MM.1S (cell line): ENCODE measurements around the gene ADAMTS17.

Source experiments
- DNase-seq: peaks from one replicate; pipeline ENCODE4 v3.0.0-alpha.2; 2015
- H2AFZ ChIP-seq: fragments of 300-600 bp; sonication (generic); 2 replicates; pipeline ENCODE4 v1.6.0; 2016; ENCODE audit warnings: antibody characterized with exemption, low read length
- H3F3A ChIP-seq: fragments of 300-600 bp; sonication (generic); 2 replicates; pipeline ENCODE4 v1.6.1; 2016; ENCODE audit warnings: mild to moderate bottlenecking, antibody characterized with exemption, low read length, moderate library complexity, mixed read lengths; ENCODE audit not compliant: insufficient read depth
- H3K27ac ChIP-seq: fragments of 300-600 bp; sonication (generic); 2 replicates; pipeline ENCODE4 v1.5.1; 2016; ENCODE audit warnings: mild to moderate bottlenecking, low read length
- H3K27me3 ChIP-seq: fragments of 300-600 bp; sonication (generic); replicated peaks from 2 replicates; pipeline ENCODE4 v1.6.0; 2016; ENCODE audit warnings: low read length; ENCODE audit not compliant: insufficient read depth
- H3K36me3 ChIP-seq: fragments of 300-600 bp; sonication (generic); replicated peaks from 2 replicates; pipeline ENCODE4 v1.6.1; 2016; ENCODE audit warnings: mild to moderate bottlenecking, low read length, mixed read lengths; ENCODE audit not compliant: insufficient read depth
- H3K4me1 ChIP-seq: fragments of 300-600 bp; sonication (generic); 2 replicates; pipeline ENCODE4 v1.6.1; 2016; ENCODE audit warnings: low read length, mixed read lengths
- H3K4me2 ChIP-seq: fragments of 300-600 bp; sonication (generic); 2 replicates; pipeline ENCODE4 v1.6.0; 2016; ENCODE audit warnings: low read depth, low read length
- H3K4me3 ChIP-seq: fragments of 300-600 bp; sonication (generic); 2 replicates; pipeline ENCODE4 v1.5.1; 2016; ENCODE audit warnings: low read length, mixed read lengths
- H3K79me2 ChIP-seq: fragments of 300-600 bp; sonication (generic); 2 replicates; pipeline ENCODE4 v1.6.1; 2016; ENCODE audit warnings: mixed run types, low read length, mixed read lengths
- H3K9ac ChIP-seq: fragments of 300-600 bp; sonication (generic); 2 replicates; pipeline ENCODE4 v1.6.1; 2016; ENCODE audit warnings: low read length, mixed read lengths
- H3K9me2 ChIP-seq: fragments of 300-600 bp; sonication (generic); replicated peaks from 2 replicates; pipeline ENCODE4 v1.6.1; 2016; ENCODE audit warnings: mild to moderate bottlenecking, low read length, mixed read lengths; ENCODE audit not compliant: insufficient read depth
- H3K9me3 ChIP-seq: fragments of 300-600 bp; sonication (generic); replicated peaks from 2 replicates; pipeline ENCODE4 v1.6.1; 2016; ENCODE audit warnings: mild to moderate bottlenecking, low read length, mixed read lengths; ENCODE audit not compliant: insufficient read depth
- H4K20me1 ChIP-seq: fragments of 300-600 bp; sonication (generic); 2 replicates; pipeline ENCODE4 v1.6.1; 2016; ENCODE audit warnings: mild to moderate bottlenecking, low read length, moderate library complexity, mixed read lengths; ENCODE audit not compliant: insufficient read depth
- CTCF ChIP-seq: fragments of 300-600 bp; sonication (generic); IDR thresholded peaks from 2 replicates; pipeline ENCODE4 v1.5.1; 2016; ENCODE audit warnings: antibody characterized with exemption, low read length, mixed read lengths
- EZH2 ChIP-seq: fragments of 300-600 bp; sonication (generic); optimal IDR thresholded peaks from 2 replicates; pipeline ENCODE3; 2017; ENCODE audit warnings: low read depth, mild to moderate bottlenecking, antibody characterized with exemption, low read length, mixed read lengths
- EZH2phosphoT487 ChIP-seq: fragments of 300-600 bp; sonication (generic); IDR thresholded peaks from 2 replicates; pipeline ENCODE4 v1.6.1; 2018; ENCODE audit warnings: antibody characterized with exemption, low read length

ADAMTS17 gene

DNA sequence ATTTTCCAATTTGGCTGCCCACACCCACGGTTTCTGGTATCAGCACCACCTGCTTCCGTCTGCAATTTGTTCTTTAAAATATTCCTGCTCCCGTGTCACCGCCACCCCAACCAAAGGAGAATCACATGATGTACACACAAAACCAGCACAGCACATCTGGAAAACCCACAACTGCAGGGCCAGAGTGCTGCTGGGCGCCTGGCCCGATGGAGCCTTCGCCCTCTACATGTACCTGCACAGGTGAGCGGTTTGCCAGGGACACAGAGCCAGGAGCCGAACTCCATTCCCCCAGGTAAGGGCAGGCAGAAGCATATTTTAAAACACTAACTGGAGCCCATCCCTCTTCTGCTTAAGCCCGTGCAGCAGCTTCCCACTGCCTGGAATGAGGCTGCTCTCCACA lies 75.6 kb downstream of the ADAMTS17 start:
- no peaks in the 10 kb centered on the region for H3K79me2 ChIP-seq
- no peak for DNase-seq
- H3K36me3 ChIP-seq = no peaks in the 10 kb centered on the region
- no peaks in the 10 kb centered on the region for H3K9me3 ChIP-seq
- H4K20me1 ChIP-seq = no peaks in the 10 kb centered on the region
- no peaks in the 10 kb centered on the region for H3F3A ChIP-seq
- no peak overlapping the region for H3K4me3 ChIP-seq
- no peaks in the 10 kb centered on the region for H3K9me2 ChIP-seq
- no peak overlapping the region for H3K4me2 ChIP-seq
- no peaks in the 10 kb centered on the region for H3K4me1 ChIP-seq
- TF ChIP-seq EZH2 = no peak
- H3K27me3 ChIP-seq = no peaks in the 10 kb centered on the region
- H3K9ac ChIP-seq = no peak overlapping the region
- H2AFZ ChIP-seq = no peak overlapping the region
- H3K27ac ChIP-seq = no peak overlapping the region

- no peaks in the 10 kb centered on the region for H3K27me3 ChIP-seq
- H3K9me3 ChIP-seq = no peaks in the 10 kb centered on the region
- no peak overlapping the region for H2AFZ ChIP-seq
- H3K4me2 ChIP-seq = no peak overlapping the region
- no peak for DNase-seq
- H3K27ac ChIP-seq = no peak overlapping the region
- no peaks in the 10 kb centered on the region for H3K4me1 ChIP-seq
- no peaks in the 10 kb centered on the region for H3K79me2 ChIP-seq
- H3K9me2 ChIP-seq = no peaks in the 10 kb centered on the region
- no peaks in the 10 kb centered on the region for H3F3A ChIP-seq
- H4K20me1 ChIP-seq = no peaks in the 10 kb centered on the region
- H3K36me3 ChIP-seq = no peaks in the 10 kb centered on the region
- no peak overlapping the region for H3K4me3 ChIP-seq
- H3K9ac ChIP-seq = no peak overlapping the region
- no peak for TF ChIP-seq CTCF
- no peak for TF ChIP-seq EZH2
- TF ChIP-seq EZH2phosphoT487 = no peak
Observed at GRCh38 chr15:100265641-100266035, 76.1 kb downstream of the ADAMTS17 start.

- H3K4me3 ChIP-seq = no peak overlapping the region
Observed at GRCh38 chr15:100264994-100265640, 76.7 kb downstream of the ADAMTS17 start.

More at GRCh38 chr15:100264994-100265640, 76.7 kb downstream of the ADAMTS17 start:
- TF ChIP-seq EZH2 (no peak), CTCF (no peak), EZH2phosphoT487 (no peak)
- Histone ChIP-seq H3K36me3 (no peaks in the 10 kb centered on the region), H3K27me3 (no peaks in the 10 kb centered on the region), H3K79me2 (no peaks in the 10 kb centered on the region), H3K27ac (no peak overlapping the region), H4K20me1 (no peaks in the 10 kb centered on the region), H3K9ac (no peak overlapping the region), H3K9me3 (no peaks in the 10 kb centered on the region), H3K4me1 (no peaks in the 10 kb centered on the region), H2AFZ (no peak overlapping the region), H3K9me2 (no peaks in the 10 kb centered on the region), H3K4me2 (no peak overlapping the region), H3F3A (no peaks in the 10 kb centered on the region)
- DNase-seq = no peak
